ENCODE data around the gene SYNDIG1.

DNA sequence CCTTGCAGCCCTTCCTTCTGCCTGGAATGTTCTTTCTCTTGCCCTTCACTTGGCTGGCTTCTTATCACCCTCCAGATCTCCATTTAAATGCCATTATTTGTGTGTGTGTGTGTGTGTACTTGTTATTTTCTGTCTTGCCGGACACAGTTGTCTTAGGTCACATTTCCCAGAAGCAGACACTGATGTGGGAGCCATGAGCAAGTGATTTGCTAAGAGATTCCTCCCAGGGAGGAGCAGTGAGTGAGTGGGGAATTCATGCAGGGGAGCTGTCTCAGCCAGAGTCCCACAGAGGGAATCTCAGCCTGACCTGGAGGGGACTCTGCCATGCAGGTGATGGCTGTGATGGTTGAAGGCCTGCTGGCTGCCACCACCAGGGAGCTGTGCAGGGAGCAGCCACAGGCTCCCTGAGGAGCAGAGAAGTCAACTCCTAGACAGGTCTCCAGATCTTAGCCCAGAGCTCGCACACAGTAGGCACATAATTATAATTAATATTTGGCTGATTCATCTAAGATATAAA is 96.5 kb downstream of the SYNDIG1 start:
- TF ChIP-seq POLR2A (IDR thresholded peaks at IDR 0.05) (no peak), POLR2AphosphoS5 (IDR thresholded peaks at IDR 0.05) (no peak), EP300 (IDR thresholded peaks at IDR 0.05; ENCODE audit: low read depth) (no peak)
- TF ChIP-seq, protein P1, sequence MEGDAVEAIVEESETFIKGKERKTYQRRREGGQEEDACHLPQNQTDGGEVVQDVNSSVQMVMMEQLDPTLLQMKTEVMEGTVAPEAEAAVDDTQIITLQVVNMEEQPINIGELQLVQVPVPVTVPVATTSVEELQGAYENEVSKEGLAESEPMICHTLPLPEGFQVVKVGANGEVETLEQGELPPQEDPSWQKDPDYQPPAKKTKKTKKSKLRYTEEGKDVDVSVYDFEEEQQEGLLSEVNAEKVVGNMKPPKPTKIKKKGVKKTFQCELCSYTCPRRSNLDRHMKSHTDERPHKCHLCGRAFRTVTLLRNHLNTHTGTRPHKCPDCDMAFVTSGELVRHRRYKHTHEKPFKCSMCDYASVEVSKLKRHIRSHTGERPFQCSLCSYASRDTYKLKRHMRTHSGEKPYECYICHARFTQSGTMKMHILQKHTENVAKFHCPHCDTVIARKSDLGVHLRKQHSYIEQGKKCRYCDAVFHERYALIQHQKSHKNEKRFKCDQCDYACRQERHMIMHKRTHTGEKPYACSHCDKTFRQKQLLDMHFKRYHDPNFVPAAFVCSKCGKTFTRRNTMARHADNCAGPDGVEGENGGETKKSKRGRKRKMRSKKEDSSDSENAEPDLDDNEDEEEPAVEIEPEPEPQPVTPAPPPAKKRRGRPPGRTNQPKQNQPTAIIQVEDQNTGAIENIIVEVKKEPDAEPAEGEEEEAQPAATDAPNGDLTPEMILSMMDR (IDR thresholded peaks at IDR 0.05) = no peak

All from transverse colon (tissue), 4 donors.